Fibroblast of lung (primary cell): ENCODE measurements around the gene CSAD. TPM values are rescaled to one million over a fixed set of nuclear protein-coding genes. Genes with fewer than 3 reads are reported as not detected.
"Not testable (repeated sequence)": the region's sequence is repeated elsewhere in the genome, so short reads cannot be mapped to it uniquely, and the experiment has no call there.

ENCODE experiments used
- DNase-seq, 2 donors: peaks; one replicate each; pipeline versions ENCODE4 v3.0.0 to v3.0.0-alpha.2; 2010; ENCODE audit warnings: low read depth in 2 of 2
- H2AFZ ChIP-seq: 2 replicates; pipeline ENCODE4 v1.5.1; 2012; ENCODE audit warnings: low read length, control low read depth, inconsistent platforms
- H3K27ac ChIP-seq: 2 replicates; pipeline ENCODE4 v1.5.1; 2011; ENCODE audit warnings: low read length, control low read depth; ENCODE audit not compliant: insufficient read depth
- H3K27me3 ChIP-seq: 2 replicates; pipeline ENCODE4 v1.5.1; 2011; ENCODE audit warnings: mild to moderate bottlenecking, low read length; ENCODE audit not compliant: control insufficient read depth, insufficient read depth
- H3K36me3 ChIP-seq: 2 replicates; pipeline ENCODE4 v1.5.1; 2011; ENCODE audit warnings: low read length; ENCODE audit not compliant: control insufficient read depth, insufficient read depth
- H3K4me1 ChIP-seq: 2 replicates; pipeline ENCODE4 v1.5.1; 2011; ENCODE audit warnings: low read length; ENCODE audit not compliant: control insufficient read depth, insufficient read depth; ENCODE audit errors: extremely low read depth
- H3K4me2 ChIP-seq: 2 replicates; pipeline ENCODE4 v1.5.1; 2011; ENCODE audit warnings: low read length, control low read depth; ENCODE audit not compliant: insufficient read depth; ENCODE audit errors: extremely low read depth
- H3K4me3 ChIP-seq, 4 experiments: fragments of 200-600 bp in 1 of 4; sonication (generic) in 1 of 4; replicated peaks in 1 of 4; 2 replicates each; pipeline ENCODE4 v1.5.1; 2011 to 2016; ENCODE audit warnings: low read length in 4 of 4, low read depth in 3 of 4, mild to moderate bottlenecking in 3 of 4, control low read depth in 2 of 4, inconsistent platforms in 1 of 4, mixed read lengths in 1 of 4; ENCODE audit not compliant: insufficient read depth in 1 of 4; ENCODE audit errors: control extremely low read depth in 1 of 4
- H3K79me2 ChIP-seq: 2 replicates; pipeline ENCODE4 v1.5.1; 2012; ENCODE audit warnings: mild to moderate bottlenecking, low read length, inconsistent platforms; ENCODE audit not compliant: control insufficient read depth, insufficient read depth
- H3K9ac ChIP-seq: 2 replicates; pipeline ENCODE4 v1.5.1; 2011; ENCODE audit warnings: mild to moderate bottlenecking, low read length, control low read depth; ENCODE audit not compliant: insufficient read depth
- H3K9me3 ChIP-seq: 2 replicates; pipeline ENCODE4 v1.5.1; 2012; ENCODE audit warnings: low read depth, low read length; ENCODE audit not compliant: control insufficient read depth, insufficient read depth
- H4K20me1 ChIP-seq: 2 replicates; pipeline ENCODE4 v1.5.1; 2011; ENCODE audit warnings: low read length; ENCODE audit not compliant: control insufficient read depth, insufficient read depth; ENCODE audit errors: extremely low read depth
- CTCF ChIP-seq, 2 donors: IDR thresholded peaks in 1 of 2; conservative IDR thresholded peaks in 1 of 2; 1 replicate in 1 of 2; 2 replicates in 1 of 2; pipeline ENCODE4 v1.5.1; 2011 to 2012; ENCODE audit warnings: low read length in 2 of 2, control low read depth in 1 of 2, inconsistent platforms in 1 of 2, low read depth in 1 of 2, mild to moderate bottlenecking in 1 of 2
- EZH2 ChIP-seq: IDR thresholded peaks from 2 replicates; pipeline ENCODE4 v1.5.1; 2012; ENCODE audit warnings: low read length, control low read depth, mild to moderate bottlenecking; ENCODE audit errors: missing control alignments
- polyA plus RNA-seq, 2 donors: library from polyadenylated mRNA; depleted of rRNA in 1 of 2; stranded (reverse) in 1 of 2; unstranded in 1 of 2; fragments of >200 nt; gene quantifications; 2 replicates each; pipeline ENCODE4 v1.2.1, GENCODE V29; 2011 to 2012; ENCODE audit warnings: missing spikeins in 1 of 2
- total RNA-seq: library from RNA; depleted of rRNA; stranded (reverse); fragments of >200 nt; gene quantifications from 2 replicates; pipeline ENCODE4 v1.2.1, GENCODE V29; 2014

The CSAD gene
- total and polyA plus RNA-seq, 2 donors (not counting 1 experiment from before 2014, with no cell fraction given) = 7.8 to 10.1 TPM

GRCh38 chr12:53205747-53206419, 25.2 kb upstream of the CSAD start:
- H3K9me3 ChIP-seq = no peaks in the 10 kb centered on the region
- peak overlapping the region; percentile 30 for H3K4me2 ChIP-seq
- H2AFZ ChIP-seq = no peak overlapping the region
- H3K9ac ChIP-seq = no peak overlapping the region
- H3K36me3 ChIP-seq = peaks cover 7% of the 10 kb centered on the region
- peak overlapping the region; percentile 53 for H3K27ac ChIP-seq
- H3K4me1 ChIP-seq = peaks cover 7% of the 10 kb centered on the region
- peak; percentile 89 for DNase-seq
- no peak overlapping the region for H3K4me3 ChIP-seq
- no peaks in the 10 kb centered on the region for H4K20me1 ChIP-seq
- H3K27me3 ChIP-seq = no peaks in the 10 kb centered on the region
- H3K79me2 ChIP-seq = no peaks in the 10 kb centered on the region
- TF ChIP-seq EZH2 (no peak), CTCF (conservative IDR thresholded peaks at IDR 0.05 in 1 of 2, IDR thresholded peaks at IDR 0.05 in 1 of 2; ENCODE audit: low read depth in 1 of 2, low read length in 2 of 2) (no peak)

GRCh38 chr12:53204351-53204750, 23.6 kb upstream of the CSAD start:
- no peak overlapping the region for H3K9ac ChIP-seq
- DNase-seq = no peak
- no peaks in the 10 kb centered on the region for H3K27me3 ChIP-seq
- no peak overlapping the region for H3K27ac ChIP-seq
- H3K4me3 ChIP-seq = no peak overlapping the region
- H3K9me3 ChIP-seq = no peaks in the 10 kb centered on the region
- H3K36me3 ChIP-seq = peaks cover 2% of the 10 kb centered on the region
- peaks cover 7% of the 10 kb centered on the region for H3K4me1 ChIP-seq
- no peaks in the 10 kb centered on the region for H4K20me1 ChIP-seq
- no peaks in the 10 kb centered on the region for H3K79me2 ChIP-seq
- H3K4me2 ChIP-seq = no peak overlapping the region
- TF ChIP-seq EZH2 (no peak), CTCF (conservative IDR thresholded peaks at IDR 0.05 in 1 of 2, IDR thresholded peaks at IDR 0.05 in 1 of 2; ENCODE audit: low read depth in 1 of 2, low read length in 2 of 2) (no peak)
- H2AFZ ChIP-seq = no peak overlapping the region

GRCh38 chr12:53202316-53202715, 21.6 kb upstream of the CSAD start:
- H3K36me3 ChIP-seq, H3K79me2 ChIP-seq, H3K4me2 ChIP-seq, H2AFZ ChIP-seq, H3K4me1 ChIP-seq, H3K9ac ChIP-seq, H3K27ac ChIP-seq, H3K27me3 ChIP-seq, H3K9me3 ChIP-seq, DNase-seq, H4K20me1 ChIP-seq, H3K4me3 ChIP-seq: not testable (repeated sequence)
